IPS-15b (cell line): ENCODE data around the gene OR6C3.
"Not testable (repeated sequence)": the region's sequence is repeated elsewhere in the genome, so short reads cannot be mapped to it uniquely, and the experiment has no call there.

Experiments used
- H3K27me3 ChIP-seq: one replicate; pipeline ENCODE4 v1.6.1; 2013; ENCODE audit warnings: low read length; ENCODE audit not compliant: control insufficient read depth, insufficient read depth
- H3K36me3 ChIP-seq: one replicate; pipeline ENCODE4 v1.6.1; 2013; ENCODE audit warnings: low read length; ENCODE audit not compliant: control insufficient read depth, insufficient read depth
- H3K4me1 ChIP-seq: one replicate; pipeline ENCODE4 v1.6.1; 2013; ENCODE audit warnings: mild to moderate bottlenecking, low read length; ENCODE audit not compliant: control insufficient read depth, insufficient read depth
- H3K4me3 ChIP-seq: one replicate; pipeline ENCODE4 v1.5.1; 2013; ENCODE audit warnings: low read depth, low read length
- H3K9ac ChIP-seq: one replicate; pipeline ENCODE4 v1.6.1; 2013; ENCODE audit warnings: low read depth, mild to moderate bottlenecking, low read length
- H3K9me3 ChIP-seq: one replicate; pipeline ENCODE4 v1.6.1; 2013; ENCODE audit warnings: mild to moderate bottlenecking, low read length; ENCODE audit not compliant: control insufficient read depth, insufficient read depth

Gene OR6C3

GRCh38 chr12:55330446-55330845, at the start of gene OR6C3:
OR6C3 (plus strand) TSS chr12:55330746; CDS start chr12:55331701, 955 bp downstream.
- H3K27me3 ChIP-seq = no peaks in the 10 kb centered on the region
- no peaks in the 10 kb centered on the region for H3K9me3 ChIP-seq
- H3K4me3 ChIP-seq = no peak within 1 kb of the TSS
- H3K36me3 ChIP-seq = no peaks in the 10 kb centered on the region
- no peak within 1 kb of the TSS for H3K9ac ChIP-seq
- peaks cover 23% of the 10 kb centered on the region for H3K4me1 ChIP-seq

DNA sequence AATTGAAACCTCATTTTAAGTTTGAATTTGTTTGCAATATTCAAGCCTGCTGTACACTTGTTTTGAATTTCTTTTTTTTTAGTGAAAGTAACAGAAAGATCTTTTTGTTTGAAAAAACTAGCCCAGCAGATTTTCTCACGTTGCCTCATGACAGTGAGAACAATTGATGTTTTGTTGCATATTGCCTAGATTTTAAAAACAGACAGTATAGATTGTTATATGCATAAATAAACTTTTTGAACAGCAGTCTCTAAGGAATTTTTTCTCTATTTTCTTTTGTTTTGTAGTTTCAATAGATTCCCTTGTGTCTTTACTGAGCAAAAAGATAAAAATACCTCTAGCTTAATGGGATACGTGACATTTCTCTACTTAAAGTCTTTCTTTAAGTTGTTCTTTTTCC, 49.6 kb upstream of the OR6C3 start:
- Histone ChIP-seq H3K9me3 (no peaks in the 10 kb centered on the region), H3K4me1 (no peaks in the 10 kb centered on the region), H3K27me3 (no peaks in the 10 kb centered on the region), H3K4me3 (no peak overlapping the region), H3K36me3 (no peaks in the 10 kb centered on the region), H3K9ac (no peak overlapping the region)

DNA sequence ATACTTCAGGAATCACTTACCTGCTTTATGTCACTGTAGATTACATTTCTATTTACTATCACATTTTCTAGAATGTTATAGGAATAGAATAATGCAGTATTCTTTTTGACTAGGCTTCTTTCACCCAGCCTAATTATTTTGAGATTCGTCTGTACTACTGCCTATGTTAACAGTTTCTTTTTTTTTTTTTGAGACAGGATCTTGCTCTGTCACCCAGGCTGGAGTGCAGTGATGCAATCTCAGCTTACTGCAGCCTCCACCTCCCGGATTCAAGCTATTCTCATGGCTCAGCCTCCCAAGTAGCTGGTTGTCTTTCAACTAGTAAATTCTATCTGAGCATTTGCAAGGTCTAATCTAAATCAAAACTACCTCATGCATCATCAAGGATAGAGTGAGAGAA, 40.5 kb upstream of the OR6C3 start:
- Histone ChIP-seq H3K4me3 (no peak overlapping the region), H3K4me1 (no peaks in the 10 kb centered on the region), H3K36me3 (no peaks in the 10 kb centered on the region), H3K27me3 (no peaks in the 10 kb centered on the region), H3K9me3 (no peaks in the 10 kb centered on the region), H3K9ac (no peak overlapping the region)

DNA sequence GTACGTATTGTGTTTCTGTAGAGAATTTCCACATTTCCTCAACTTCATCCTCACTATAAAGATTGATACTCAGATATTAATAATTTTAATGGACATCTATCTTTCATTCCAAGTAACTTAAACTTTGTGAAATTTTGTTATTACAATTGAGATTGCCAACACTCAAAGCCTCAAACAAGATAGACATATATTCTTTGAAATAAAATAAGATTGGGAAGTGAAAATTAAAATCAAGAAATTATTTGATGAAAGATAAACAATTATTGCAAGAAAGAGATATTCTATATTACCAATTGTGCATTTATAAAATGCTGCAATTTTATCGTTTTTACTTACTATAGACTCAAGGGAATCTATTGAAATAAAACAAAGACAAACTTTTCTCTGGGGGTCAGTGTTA, 34.1 kb upstream of the OR6C3 start, which contains the start of gene OR6C6:
OR6C6 (minus strand) TSS at position 101 of the 400 bp plus-strand sequence. CDS start 1,337 bp downstream, outside the sequence.
- Histone ChIP-seq H3K36me3 (no peaks in the 10 kb centered on the region), H3K27me3 (no peaks in the 10 kb centered on the region), H3K4me3 (no peak within 1 kb of the TSS), H3K4me1 (no peaks in the 10 kb centered on the region), H3K9me3 (no peaks in the 10 kb centered on the region), H3K9ac (no peak within 1 kb of the TSS)

- Histone ChIP-seq H3K9ac (no peak within 1 kb of the TSS), H3K4me1 (no peaks in the 10 kb centered on the region), H3K4me3 (no peak within 1 kb of the TSS), H3K36me3 (no peaks in the 10 kb centered on the region), H3K9me3 (no peaks in the 10 kb centered on the region), H3K27me3 (no peaks in the 10 kb centered on the region)
Observed at GRCh38 chr12:55314043-55314442, 16.5 kb upstream of the OR6C3 start, which contains the start of gene OR6C1. OR6C1 (plus strand) TSS chr12:55314343; CDS start chr12:55320600, 6,257 bp downstream.

GRCh38 chr12:55320201-55320600, 10.3 kb upstream of the OR6C3 start:
- no peaks in the 10 kb centered on the region for H3K9me3 ChIP-seq
- H3K27me3 ChIP-seq = no peaks in the 10 kb centered on the region
- H3K4me1 ChIP-seq = no peaks in the 10 kb centered on the region
- H3K36me3 ChIP-seq = no peaks in the 10 kb centered on the region
- no peak overlapping the region for H3K9ac ChIP-seq
- H3K4me3 ChIP-seq = no peak overlapping the region

GRCh38 chr12:55325801-55326200, 4.7 kb upstream of the OR6C3 start:
- H3K9me3 ChIP-seq, H3K27me3 ChIP-seq, H3K4me3 ChIP-seq, H3K9ac ChIP-seq, H3K36me3 ChIP-seq, H3K4me1 ChIP-seq: not testable (repeated sequence)

GRCh38 chr12:55336002-55336401, 5.5 kb downstream of the OR6C3 start:
- no peaks in the 10 kb centered on the region for H3K9me3 ChIP-seq
- no peaks in the 10 kb centered on the region for H3K36me3 ChIP-seq
- no peak overlapping the region for H3K4me3 ChIP-seq
- H3K4me1 ChIP-seq = peaks cover 25% of the 10 kb centered on the region
- H3K9ac ChIP-seq = no peak overlapping the region
- no peaks in the 10 kb centered on the region for H3K27me3 ChIP-seq

DNA sequence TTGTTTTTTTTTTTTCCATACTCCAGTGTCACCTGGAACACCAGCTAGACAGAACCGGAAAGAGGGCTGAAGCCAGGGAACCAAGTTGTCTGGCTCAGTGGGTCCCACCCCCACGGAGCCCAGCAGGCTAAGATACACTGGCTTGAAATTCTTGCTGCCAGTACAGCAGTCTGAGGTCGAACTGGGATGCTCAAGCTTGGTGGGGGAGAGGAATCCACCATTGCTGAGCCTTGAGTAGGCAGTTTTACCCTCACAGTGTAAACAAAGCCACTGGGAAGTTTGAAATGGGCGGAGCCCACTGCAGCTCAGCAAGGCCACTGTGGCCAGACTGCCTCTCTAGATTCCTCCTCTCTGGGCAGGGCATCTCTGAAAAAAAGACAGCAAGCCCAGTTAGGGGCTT, 24.8 kb downstream of the OR6C3 start:
- not testable (repeated sequence) for H3K4me3 ChIP-seq, H3K9ac ChIP-seq, H3K4me1 ChIP-seq, H3K27me3 ChIP-seq, H3K36me3 ChIP-seq, H3K9me3 ChIP-seq

DNA sequence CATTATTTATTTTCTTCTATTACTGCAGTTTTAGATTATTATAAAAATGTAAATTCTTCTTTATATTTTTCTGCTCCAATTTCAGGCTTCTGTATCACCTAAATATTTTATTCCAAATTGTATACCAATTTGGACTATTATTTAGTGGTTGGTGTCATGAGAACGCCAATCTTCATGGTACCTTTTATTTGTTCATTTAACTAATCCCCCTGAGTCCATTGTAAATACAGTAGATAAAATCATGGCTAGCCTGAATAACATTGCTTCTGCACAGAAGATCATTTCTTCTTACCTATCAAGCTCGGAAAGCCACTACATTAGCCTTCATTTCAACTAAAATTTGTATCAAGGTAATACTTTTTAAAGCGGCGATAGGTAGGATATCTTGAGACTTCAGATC, 32.1 kb downstream of the OR6C3 start, which contains the start of gene OR6C75:
OR6C75 (plus strand) TSS at position 301 of the 400 bp plus-strand sequence. CDS start 2,136 bp downstream, outside the sequence.
- Histone ChIP-seq H3K27me3 (no peaks in the 10 kb centered on the region), H3K4me1 (no peaks in the 10 kb centered on the region), H3K36me3 (no peaks in the 10 kb centered on the region), H3K9ac (no peak within 1 kb of the TSS), H3K9me3 (no peaks in the 10 kb centered on the region), H3K4me3 (no peak within 1 kb of the TSS)

GRCh38 chr12:55365086-55365485, 34.5 kb downstream of the OR6C3 start:
- Histone ChIP-seq H3K36me3 (no peaks in the 10 kb centered on the region), H3K27me3 (no peaks in the 10 kb centered on the region), H3K4me3 (no peak overlapping the region), H3K9me3 (no peaks in the 10 kb centered on the region), H3K4me1 (no peaks in the 10 kb centered on the region), H3K9ac (no peak overlapping the region)

GRCh38 chr12:55372521-55372920, 42.0 kb downstream of the OR6C3 start:
- Histone ChIP-seq H3K4me3 (no peak overlapping the region), H3K36me3 (no peaks in the 10 kb centered on the region), H3K9me3 (no peaks in the 10 kb centered on the region), H3K4me1 (no peaks in the 10 kb centered on the region), H3K27me3 (no peaks in the 10 kb centered on the region), H3K9ac (no peak overlapping the region)
